DND-41 (cell line): ENCODE results near the gene ALG6.

ENCODE experiments used
- ATAC-seq: fragments of 200-7000 bp; cut with Tn5 transposase; 3 replicates; pipeline ENCODE4 v1.9.1; 2021; ENCODE audit warnings: low read depth; ENCODE audit not compliant: insufficient read depth
- DNase-seq: peaks from one replicate; pipeline ENCODE4 v3.0.0-alpha.2; 2020
- H2AFZ ChIP-seq: 2 replicates; pipeline ENCODE4 v1.6.0; 2012; ENCODE audit warnings: low read depth, low read length
- H3K27ac ChIP-seq: 2 replicates; pipeline ENCODE4 v1.5.1; 2012; ENCODE audit warnings: low read length, inconsistent platforms
- H3K27me3 ChIP-seq: fragments of 200-600 bp; sonication (generic); 2 replicates; pipeline ENCODE4 v1.6.0; 2012; ENCODE audit warnings: low read length, mild to moderate bottlenecking, inconsistent platforms; ENCODE audit not compliant: insufficient read depth, poor library complexity
- H3K36me3 ChIP-seq: 2 replicates; pipeline ENCODE4 v1.5.1; 2012; ENCODE audit warnings: low read length, inconsistent platforms; ENCODE audit not compliant: insufficient read depth
- H3K4me1 ChIP-seq: 2 replicates; pipeline ENCODE4 v1.5.1; 2012; ENCODE audit warnings: mild to moderate bottlenecking, low read length; ENCODE audit not compliant: insufficient read depth
- H3K4me2 ChIP-seq: 2 replicates; pipeline ENCODE4 v1.6.0; 2012; ENCODE audit warnings: mild to moderate bottlenecking, moderate library complexity, low read length, inconsistent platforms; ENCODE audit not compliant: insufficient read depth
- H3K4me3 ChIP-seq, 2 experiments: fragments of 200-600 bp in 1 of 2; shearing (Covaris generic) in 1 of 2; 2 replicates each; pipeline ENCODE4 v1.5.1; 2012 to 2016; ENCODE audit warnings: inconsistent platforms in 2 of 2, low read length in 2 of 2, mild to moderate bottlenecking in 2 of 2, low read depth in 1 of 2, moderate library complexity in 1 of 2
- H3K79me2 ChIP-seq: 2 replicates; pipeline ENCODE4 v1.6.0; 2012; ENCODE audit warnings: low read length, inconsistent platforms; ENCODE audit not compliant: insufficient read depth
- H3K9ac ChIP-seq: 2 replicates; pipeline ENCODE4 v1.6.0; 2012; ENCODE audit warnings: low read depth, mild to moderate bottlenecking, inconsistent platforms, low read length, moderate library complexity
- H3K9me3 ChIP-seq: 2 replicates; pipeline ENCODE4 v1.5.1; 2012; ENCODE audit warnings: low read length, moderate library complexity, mild to moderate bottlenecking, inconsistent platforms; ENCODE audit not compliant: insufficient read depth, severe bottlenecking
- H4K20me1 ChIP-seq: 2 replicates; pipeline ENCODE4 v1.6.0; 2012; ENCODE audit warnings: low read length; ENCODE audit not compliant: insufficient read depth
- EZH2 ChIP-seq: IDR thresholded peaks from 3 replicates; pipeline ENCODE4 v1.6.1; 2012; ENCODE audit warnings: borderline replicate concordance, low read depth, mild to moderate bottlenecking, moderate library complexity, low read length, inconsistent platforms; ENCODE audit not compliant: severe bottlenecking
- TF ChIP-seq, protein P1 (sequence below): IDR thresholded peaks from 2 replicates; pipeline ENCODE4 v1.5.1; 2012; ENCODE audit warnings: borderline replicate concordance, low read length, moderate library complexity, mild to moderate bottlenecking; ENCODE audit not compliant: poor library complexity, severe bottlenecking; ENCODE audit errors: extremely low read depth

The ALG6 gene

DNA sequence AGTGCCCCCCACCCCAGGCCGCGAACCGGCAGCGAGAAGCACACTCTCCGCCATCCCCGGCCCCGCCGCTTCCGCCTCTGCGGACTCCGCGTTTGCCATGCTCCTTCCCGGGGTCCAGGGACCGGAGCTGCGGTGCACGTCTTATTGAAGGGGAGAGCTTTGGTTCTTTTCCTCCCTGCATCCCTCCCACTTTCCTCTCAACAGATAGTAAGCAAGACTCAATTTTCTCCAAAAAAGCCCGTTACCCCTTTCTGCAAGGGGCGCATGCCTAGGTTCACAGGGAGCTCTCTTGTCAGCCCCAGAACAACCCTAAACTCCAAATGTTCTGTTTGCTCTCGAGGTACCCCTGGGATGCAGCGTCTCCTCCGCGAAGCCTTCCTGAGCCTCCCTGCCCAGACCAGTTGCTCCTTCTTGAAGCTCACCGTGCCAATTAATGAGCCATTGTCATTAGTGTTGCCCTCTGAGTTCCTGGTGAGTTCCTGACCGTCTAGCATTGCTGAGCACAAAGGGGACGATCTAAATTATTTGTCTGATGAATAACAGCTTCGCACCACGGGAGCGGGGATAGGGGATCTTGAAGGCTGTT lies 37.0 kb upstream of the ALG6 start:
- DNase-seq = no peak
- H3K4me1 ChIP-seq = no peaks in the 10 kb centered on the region
- no peaks in the 10 kb centered on the region for H4K20me1 ChIP-seq
- no peak overlapping the region for H3K4me2 ChIP-seq
- H3K9ac ChIP-seq = no peak overlapping the region
- no peaks in the 10 kb centered on the region for H3K79me2 ChIP-seq
- no peak overlapping the region for H3K4me3 ChIP-seq
- H3K27me3 ChIP-seq = peaks cover 5% of the 10 kb centered on the region
- H3K9me3 ChIP-seq = no peaks in the 10 kb centered on the region
- H2AFZ ChIP-seq = no peak overlapping the region
- H3K27ac ChIP-seq = no peak overlapping the region
- TF ChIP-seq EZH2 = no peak
- H3K36me3 ChIP-seq = no peaks in the 10 kb centered on the region
- no peak for ATAC-seq

DNA sequence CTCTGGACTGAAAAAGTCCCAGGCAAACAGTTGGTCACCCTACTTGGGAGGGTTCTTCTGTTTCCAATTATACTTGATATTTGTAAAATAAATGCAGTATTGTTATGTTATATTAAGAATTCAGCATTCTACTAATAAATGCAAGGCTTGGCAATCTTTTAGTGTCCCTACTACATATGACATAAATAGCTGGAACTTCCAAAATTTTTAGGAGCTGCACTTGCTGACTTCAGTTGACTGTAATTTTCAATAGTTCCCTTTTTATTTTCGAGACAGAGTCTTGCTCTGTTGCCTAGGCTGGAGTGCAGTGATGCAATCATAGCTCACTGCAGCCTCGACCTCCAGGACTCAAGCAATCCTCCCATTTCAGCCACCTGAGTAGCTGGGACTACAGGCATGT lies 25.0 kb upstream of the ALG6 start:
- no peak for ATAC-seq

GRCh38 chr1:63343922-63344321 lies 23.5 kb upstream of the ALG6 start:
- Histone ChIP-seq H3K27ac (no peak overlapping the region), H3K9me3 (no peaks in the 10 kb centered on the region), H3K27me3 (peaks cover 12% of the 10 kb centered on the region), H3K36me3 (no peaks in the 10 kb centered on the region), H3K9ac (no peak overlapping the region), H3K4me3 (no peak overlapping the region), H3K4me2 (no peak overlapping the region), H2AFZ (no peak overlapping the region), H3K4me1 (no peaks in the 10 kb centered on the region), H3K79me2 (no peaks in the 10 kb centered on the region), H4K20me1 (no peaks in the 10 kb centered on the region)
- ATAC-seq = no peak
- DNase-seq = no peak
- TF ChIP-seq EZH2 = no peak
- TF ChIP-seq, protein P1, sequence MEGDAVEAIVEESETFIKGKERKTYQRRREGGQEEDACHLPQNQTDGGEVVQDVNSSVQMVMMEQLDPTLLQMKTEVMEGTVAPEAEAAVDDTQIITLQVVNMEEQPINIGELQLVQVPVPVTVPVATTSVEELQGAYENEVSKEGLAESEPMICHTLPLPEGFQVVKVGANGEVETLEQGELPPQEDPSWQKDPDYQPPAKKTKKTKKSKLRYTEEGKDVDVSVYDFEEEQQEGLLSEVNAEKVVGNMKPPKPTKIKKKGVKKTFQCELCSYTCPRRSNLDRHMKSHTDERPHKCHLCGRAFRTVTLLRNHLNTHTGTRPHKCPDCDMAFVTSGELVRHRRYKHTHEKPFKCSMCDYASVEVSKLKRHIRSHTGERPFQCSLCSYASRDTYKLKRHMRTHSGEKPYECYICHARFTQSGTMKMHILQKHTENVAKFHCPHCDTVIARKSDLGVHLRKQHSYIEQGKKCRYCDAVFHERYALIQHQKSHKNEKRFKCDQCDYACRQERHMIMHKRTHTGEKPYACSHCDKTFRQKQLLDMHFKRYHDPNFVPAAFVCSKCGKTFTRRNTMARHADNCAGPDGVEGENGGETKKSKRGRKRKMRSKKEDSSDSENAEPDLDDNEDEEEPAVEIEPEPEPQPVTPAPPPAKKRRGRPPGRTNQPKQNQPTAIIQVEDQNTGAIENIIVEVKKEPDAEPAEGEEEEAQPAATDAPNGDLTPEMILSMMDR = no peak

More for the DNA sequence above, 25.0 kb upstream of the ALG6 start:
- Histone ChIP-seq H3K79me2 (no peaks in the 10 kb centered on the region), H3K4me2 (no peak overlapping the region), H3K36me3 (no peaks in the 10 kb centered on the region), H3K27ac (no peak overlapping the region), H3K9ac (no peak overlapping the region), H2AFZ (no peak overlapping the region), H3K27me3 (peaks cover 8% of the 10 kb centered on the region), H4K20me1 (no peaks in the 10 kb centered on the region), H3K9me3 (no peaks in the 10 kb centered on the region), H3K4me1 (no peaks in the 10 kb centered on the region), H3K4me3 (no peak overlapping the region)
- TF ChIP-seq, protein P1 = no peak
- TF ChIP-seq EZH2 = no peak
- no peak for DNase-seq

DNA sequence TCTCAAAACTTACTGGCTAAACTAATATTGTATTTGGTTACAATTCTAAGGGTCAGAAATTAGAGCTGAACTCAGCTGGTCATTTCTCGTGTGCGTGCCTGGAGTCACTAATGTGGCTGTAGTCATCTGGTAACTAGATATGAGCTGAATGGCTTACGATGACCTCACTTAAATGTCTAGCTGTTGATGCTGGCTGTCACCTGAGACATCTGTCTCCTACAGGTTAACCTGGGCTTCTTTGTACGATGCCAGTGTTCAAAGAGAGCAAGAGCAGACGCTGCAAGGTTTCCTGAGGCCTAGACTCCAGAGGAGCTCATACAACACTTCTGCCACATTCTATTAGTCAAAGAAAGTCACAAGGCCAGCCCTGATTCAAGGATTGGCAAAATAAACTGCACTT lies 17.1 kb upstream of the ALG6 start:
- DNase-seq (no peak), ATAC-seq (no peak)
- no peaks in the 10 kb centered on the region for H4K20me1 ChIP-seq
- TF ChIP-seq, protein P1 = no peak
- TF ChIP-seq EZH2 = no peak
- H3K79me2 ChIP-seq = no peaks in the 10 kb centered on the region
- no peak overlapping the region for H3K9ac ChIP-seq
- no peak overlapping the region for H3K27ac ChIP-seq
- H3K27me3 ChIP-seq = peaks cover 8% of the 10 kb centered on the region
- H3K4me2 ChIP-seq = no peak overlapping the region
- H2AFZ ChIP-seq = no peak overlapping the region
- no peaks in the 10 kb centered on the region for H3K36me3 ChIP-seq
- H3K4me1 ChIP-seq = no peaks in the 10 kb centered on the region
- no peak overlapping the region for H3K4me3 ChIP-seq
- H3K9me3 ChIP-seq = no peaks in the 10 kb centered on the region
